ENCODE measurements around the gene NR2C2.

NR2C2 gene

DNA sequence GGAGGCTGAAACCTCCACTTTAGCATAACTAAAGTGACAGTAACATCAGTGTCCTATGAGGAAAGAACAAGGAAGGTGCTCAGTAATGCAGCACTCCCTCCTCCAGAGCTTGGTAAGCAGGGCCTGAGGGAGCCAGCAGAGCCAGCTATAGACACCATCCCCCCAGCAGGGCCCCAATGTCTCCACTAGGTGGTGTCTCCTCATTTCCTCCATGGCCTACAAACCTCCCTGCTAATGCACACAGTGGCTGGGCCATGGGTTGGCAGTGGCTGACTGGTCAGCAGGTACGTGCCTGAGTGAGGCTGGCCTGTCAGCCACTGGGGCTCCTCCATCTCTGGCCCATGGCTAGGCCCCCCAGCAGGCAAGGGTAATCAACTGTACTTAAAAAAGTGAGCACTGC is 104.1 kb downstream of the NR2C2 start:
- intact Hi-C loops (cut with DNase I; ENCODE audit: low total_unique reads) = loop anchor here (10.0 kb wide), 1 partner anchor 127 kb away; no protein-coding TSS in a partner anchor
- Histone ChIP-seq H3K36me3 (peaks cover 48 to 73% (median 56%) of the 10 kb centered on the region in 3 donors), H3K4me1 (no peaks in the 10 kb centered on the region), H3K27me3 (no peaks in the 10 kb centered on the region), H3K4me3 (no peak overlapping the region), H3K27ac (no peak overlapping the region), H3K9me3 (no peaks in the 10 kb centered on the region)
- TF ChIP-seq, protein P1, sequence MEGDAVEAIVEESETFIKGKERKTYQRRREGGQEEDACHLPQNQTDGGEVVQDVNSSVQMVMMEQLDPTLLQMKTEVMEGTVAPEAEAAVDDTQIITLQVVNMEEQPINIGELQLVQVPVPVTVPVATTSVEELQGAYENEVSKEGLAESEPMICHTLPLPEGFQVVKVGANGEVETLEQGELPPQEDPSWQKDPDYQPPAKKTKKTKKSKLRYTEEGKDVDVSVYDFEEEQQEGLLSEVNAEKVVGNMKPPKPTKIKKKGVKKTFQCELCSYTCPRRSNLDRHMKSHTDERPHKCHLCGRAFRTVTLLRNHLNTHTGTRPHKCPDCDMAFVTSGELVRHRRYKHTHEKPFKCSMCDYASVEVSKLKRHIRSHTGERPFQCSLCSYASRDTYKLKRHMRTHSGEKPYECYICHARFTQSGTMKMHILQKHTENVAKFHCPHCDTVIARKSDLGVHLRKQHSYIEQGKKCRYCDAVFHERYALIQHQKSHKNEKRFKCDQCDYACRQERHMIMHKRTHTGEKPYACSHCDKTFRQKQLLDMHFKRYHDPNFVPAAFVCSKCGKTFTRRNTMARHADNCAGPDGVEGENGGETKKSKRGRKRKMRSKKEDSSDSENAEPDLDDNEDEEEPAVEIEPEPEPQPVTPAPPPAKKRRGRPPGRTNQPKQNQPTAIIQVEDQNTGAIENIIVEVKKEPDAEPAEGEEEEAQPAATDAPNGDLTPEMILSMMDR (IDR thresholded peaks at IDR 0.05) = peak in 1 of 2 experiments; percentile 26
- DNase-seq = no peak

DNA sequence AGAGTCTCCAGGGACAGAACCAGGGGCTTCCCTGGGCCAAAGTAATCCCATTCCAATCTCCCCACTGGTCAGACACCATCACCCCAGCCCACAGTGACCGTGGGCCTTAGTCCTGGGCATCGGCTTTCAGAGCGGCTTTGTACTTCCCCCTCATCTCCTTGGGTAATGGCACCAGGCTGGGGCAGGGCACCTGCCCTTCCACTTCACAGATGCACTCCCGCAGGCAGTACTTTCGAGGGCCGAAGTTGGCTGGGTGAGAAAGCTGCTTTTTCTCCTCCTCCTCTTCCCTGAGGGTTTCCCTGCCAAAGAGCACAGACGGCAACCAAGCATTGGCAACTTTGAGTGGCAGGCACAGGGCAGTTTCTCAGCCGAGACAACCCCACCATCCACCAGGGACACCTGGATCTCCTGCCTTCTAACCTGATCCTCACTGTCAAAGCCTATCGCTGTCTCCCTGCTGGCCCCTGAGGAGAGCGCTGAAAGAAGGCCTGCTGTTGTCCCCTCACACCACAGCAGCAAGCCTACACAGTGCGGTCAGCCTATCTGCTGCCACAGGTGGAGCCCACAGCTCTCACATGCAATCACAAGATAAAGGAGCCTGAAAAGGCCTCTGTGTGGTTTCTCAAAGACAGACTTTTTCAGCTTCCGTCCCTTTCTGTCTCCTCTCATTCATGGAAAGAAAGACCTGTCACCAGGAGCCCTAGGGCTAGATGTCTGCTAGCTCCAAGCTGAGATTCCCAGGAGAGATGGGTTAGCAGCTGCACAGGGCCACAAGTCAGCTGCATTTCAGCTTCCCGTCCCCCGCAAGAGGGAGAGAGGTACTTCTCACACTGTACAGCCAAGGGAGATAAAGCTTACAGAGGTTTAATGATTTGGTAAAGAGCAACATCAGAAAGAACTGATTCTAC is 105.2 kb downstream of the NR2C2 start:
- TF ChIP-seq, protein P1 (IDR thresholded peaks at IDR 0.05) = no peak
- peaks cover 43 to 73% (median 53%) of the 10 kb centered on the region in 3 donors for H3K36me3 ChIP-seq

DNA sequence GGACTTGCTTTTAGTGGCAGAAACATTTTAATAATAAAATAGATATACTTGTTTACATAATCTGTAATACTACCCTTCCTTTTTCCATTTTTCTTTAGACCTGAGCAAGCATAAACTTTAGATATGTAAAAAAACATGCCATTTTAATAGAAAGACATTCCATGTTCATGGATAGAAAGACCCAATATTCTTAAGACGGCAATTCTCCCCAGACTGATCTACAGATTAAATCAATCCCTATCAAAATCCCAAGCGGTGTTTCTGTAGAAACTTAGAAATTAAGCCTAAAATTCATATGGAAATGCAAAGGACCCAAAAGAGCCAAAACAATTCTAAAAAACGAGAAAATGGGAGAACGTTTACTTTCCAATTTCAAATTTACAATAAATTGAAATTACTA is 106.2 kb downstream of the NR2C2 start:
- Histone ChIP-seq H3K27me3 (no peaks in the 10 kb centered on the region), H3K36me3 (peaks cover 34 to 73% (median 50%) of the 10 kb centered on the region in 3 donors), H3K4me3 (no peak overlapping the region), H3K4me1 (no peaks in the 10 kb centered on the region), H3K9me3 (no peaks in the 10 kb centered on the region), H3K27ac (no peak overlapping the region)
- intact Hi-C loops (cut with DNase I; ENCODE audit: low total_unique reads) = loop anchor here (10.0 kb wide), 1 partner anchor 129 kb away; no protein-coding TSS in a partner anchor
- DNase-seq = no peak
- TF ChIP-seq, protein P1 (IDR thresholded peaks at IDR 0.05) = no peak

More for the DNA sequence above, 105.2 kb downstream of the NR2C2 start:
- Histone ChIP-seq H3K4me1 (no peaks in the 10 kb centered on the region), H3K27me3 (no peaks in the 10 kb centered on the region), H3K9me3 (no peaks in the 10 kb centered on the region), H3K27ac (no peak overlapping the region), H3K4me3 (no peak overlapping the region)
- intact Hi-C loops (cut with DNase I; ENCODE audit: low total_unique reads) = loop anchor here (10.0 kb wide), 1 partner anchor 128 kb away; no protein-coding TSS in a partner anchor
- no peak for DNase-seq

DNA sequence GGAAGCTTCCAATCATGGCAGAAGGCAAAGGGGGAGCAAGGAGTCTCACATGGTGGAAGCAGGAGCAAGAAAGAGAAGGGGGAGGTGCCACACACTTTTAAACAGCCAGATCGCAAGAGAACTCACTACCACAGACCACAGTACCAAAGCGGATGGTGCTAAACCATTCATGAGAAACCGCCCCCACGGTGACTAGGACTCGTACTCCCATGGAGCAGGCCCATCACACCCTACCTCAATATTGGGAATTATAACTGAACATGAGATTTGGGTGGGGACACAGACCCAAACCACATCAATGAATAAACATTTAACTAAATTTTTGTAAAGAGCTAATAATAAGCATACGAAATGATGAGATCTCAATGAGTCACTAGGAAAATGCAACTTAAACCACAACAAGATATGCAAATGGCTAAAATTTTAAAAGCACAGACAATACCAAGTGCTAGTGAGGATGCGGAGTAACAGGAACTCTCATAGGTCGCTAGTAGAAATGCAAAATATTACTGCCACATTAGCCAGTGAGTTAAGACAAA is 107.7 kb downstream of the NR2C2 start:
- Histone ChIP-seq H3K27ac (no peak overlapping the region), H3K36me3 (peaks cover 19 to 67% (median 42%) of the 10 kb centered on the region in 3 donors), H3K9me3 (no peaks in the 10 kb centered on the region), H3K4me1 (no peaks in the 10 kb centered on the region), H3K4me3 (no peak overlapping the region), H3K27me3 (no peaks in the 10 kb centered on the region)
- TF ChIP-seq, protein P1 (IDR thresholded peaks at IDR 0.05) = no peak
- intact Hi-C loops (cut with DNase I; ENCODE audit: low total_unique reads) = loop anchor here (10.0 kb wide), 1 partner anchor 130 kb away; no protein-coding TSS in a partner anchor
- DNase-seq = no peak

DNA sequence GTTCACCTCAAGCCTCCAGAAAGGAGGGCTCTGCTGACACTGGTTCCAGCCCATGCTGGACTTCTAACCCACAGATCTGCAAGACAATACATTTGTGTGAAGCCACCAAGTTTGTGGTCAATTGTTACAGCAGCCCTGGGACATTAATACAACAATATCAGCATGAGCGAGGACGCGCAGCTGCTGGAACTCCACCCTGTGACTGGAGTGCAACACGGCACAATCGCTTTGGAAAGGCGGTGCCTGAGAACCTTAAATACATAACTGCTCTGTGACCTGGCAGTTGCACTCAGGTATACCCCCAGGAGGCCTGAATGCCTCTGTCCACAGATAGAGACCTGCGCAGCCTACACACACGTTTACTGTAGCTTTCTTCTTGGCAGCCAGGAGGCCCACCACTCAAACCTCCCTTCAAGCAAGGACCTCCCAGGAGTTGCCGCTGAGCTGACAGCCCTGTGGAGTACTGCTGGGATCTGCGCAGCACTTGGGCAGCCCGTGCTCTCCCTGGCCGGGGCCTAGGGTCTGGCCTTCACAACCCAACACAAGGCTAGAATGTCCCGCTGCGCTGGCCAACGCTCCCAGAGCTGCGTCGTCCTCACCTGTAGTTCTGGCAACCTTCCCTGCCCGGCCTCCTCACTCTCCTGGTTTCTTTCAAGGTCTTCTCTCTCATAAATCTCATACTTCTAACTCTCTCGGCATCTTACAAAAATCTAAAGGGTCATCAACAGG is 109.5 kb downstream of the NR2C2 start:
- Histone ChIP-seq H3K4me3 (no peak overlapping the region), H3K36me3 (peaks cover 18 to 52% (median 37%) of the 10 kb centered on the region in 3 donors), H3K9me3 (no peaks in the 10 kb centered on the region), H3K4me1 (no peaks in the 10 kb centered on the region), H3K27ac (no peak overlapping the region), H3K27me3 (no peaks in the 10 kb centered on the region)
- TF ChIP-seq, protein P1 (IDR thresholded peaks at IDR 0.05) = no peak
- DNase-seq = no peak
- intact Hi-C loops (cut with DNase I; ENCODE audit: low total_unique reads) = loop anchor here (10.0 kb wide), 1 partner anchor 132 kb away; no protein-coding TSS in a partner anchor

All from tibial artery (tissue), 4 donors.